Globus pallidus (tissue), 1 donor: ENCODE measurements around the gene FARP1.

Experiments used
- DNase-seq: peaks from one replicate; pipeline ENCODE4 v3.0.0-alpha.2; 2015; ENCODE audit warnings: low spot score

The FARP1 gene

GRCh38 chr13:98200211-98200878 lies 57.5 kb downstream of the FARP1 start:
- DNase-seq, result no peak

DNA sequence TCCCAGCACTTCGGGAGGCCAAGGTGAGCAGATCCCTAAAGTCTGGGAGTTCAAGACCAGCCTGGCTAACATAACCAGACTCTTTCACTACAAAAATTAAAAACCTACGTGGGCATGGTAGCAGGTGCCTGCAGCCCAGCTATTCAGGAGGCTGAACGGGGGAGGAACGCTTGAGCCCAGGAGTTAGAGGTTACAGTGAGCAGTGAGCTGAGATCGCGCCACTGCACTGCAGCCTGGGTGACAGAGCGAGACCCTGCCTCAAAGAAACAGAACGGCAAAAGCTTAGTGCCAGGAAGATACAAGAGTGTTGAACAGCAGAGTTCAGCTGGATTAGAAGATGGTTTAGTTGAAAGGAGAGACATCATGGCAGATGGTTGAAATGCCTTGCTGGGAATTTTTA lies 58.3 kb downstream of the FARP1 start:
- DNase-seq, result no peak

DNA sequence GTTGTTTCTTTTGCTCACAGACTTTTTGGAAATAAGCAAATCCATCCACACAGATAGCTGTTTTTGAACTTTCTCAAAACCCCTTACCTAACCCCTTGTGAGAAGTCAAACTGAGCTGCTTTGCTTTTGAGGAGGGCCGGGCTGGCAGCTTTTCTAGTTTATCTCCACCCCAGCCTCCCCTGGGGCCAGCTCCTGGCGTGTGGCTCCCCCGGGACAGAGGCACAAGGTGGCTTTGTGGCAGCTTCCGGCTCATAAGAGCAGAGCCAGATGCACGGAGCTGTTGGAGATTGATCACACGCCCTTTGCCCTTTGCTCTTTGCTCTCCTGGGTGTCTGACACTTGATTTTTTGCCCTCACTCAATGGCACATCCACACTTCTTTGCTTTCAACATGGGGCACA lies 59.1 kb downstream of the FARP1 start:
- DNase-seq, result no peak

DNA sequence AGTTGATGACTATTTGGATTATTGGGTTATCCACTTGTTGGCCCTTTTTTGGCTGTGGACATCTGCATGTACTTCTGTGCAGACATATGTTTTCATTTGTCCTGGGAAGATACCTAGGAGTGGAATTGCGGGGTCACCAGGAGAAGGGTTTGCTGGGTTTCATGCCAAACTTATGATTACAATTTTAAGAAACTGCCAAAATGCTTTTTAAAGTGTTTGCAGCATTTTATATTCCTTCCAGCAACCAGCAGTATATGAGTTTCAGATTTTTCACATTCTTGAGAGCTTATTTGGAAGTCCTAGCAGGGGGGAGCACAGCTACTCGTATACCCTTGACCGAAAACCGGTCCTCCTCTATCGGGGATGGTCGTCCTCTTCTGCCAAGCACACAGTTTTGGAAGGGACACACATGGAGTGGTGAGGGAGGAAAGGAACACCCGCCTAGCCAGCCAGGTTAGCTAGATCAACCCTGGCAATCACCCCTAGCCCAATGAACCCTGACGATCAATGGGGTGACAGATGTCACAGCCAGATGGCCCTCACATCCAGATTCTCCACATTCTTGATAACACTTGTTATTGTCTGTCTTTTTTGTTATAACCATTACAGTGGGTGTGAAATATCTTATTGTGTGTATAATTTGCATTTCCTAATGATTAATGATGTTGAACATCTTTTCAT lies 60.9 kb downstream of the FARP1 start:
- DNase-seq, result no peak

DNA sequence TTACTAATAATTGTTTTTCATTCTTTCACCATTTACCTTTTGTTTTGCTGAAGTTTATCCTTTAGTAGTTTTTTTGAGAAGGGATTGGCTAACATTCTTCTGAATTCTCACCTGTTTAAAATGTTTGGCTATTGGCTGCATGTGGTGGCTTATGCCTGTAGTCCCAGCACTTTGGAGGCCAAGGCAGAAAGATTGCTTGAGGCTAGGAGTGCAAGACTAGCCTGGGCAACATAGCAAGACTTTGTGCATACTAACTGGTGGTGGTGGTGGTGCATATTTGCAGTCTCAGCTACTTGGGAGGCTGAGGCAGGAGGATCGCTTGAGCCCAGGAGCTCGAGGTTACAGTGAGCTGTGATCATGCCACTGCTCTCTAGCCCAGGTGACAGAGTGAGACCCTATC lies 61.7 kb downstream of the FARP1 start:
- no peak for DNase-seq

- DNase-seq, result no peak
Measured at GRCh38 chr13:98206946-98207345, 64.1 kb downstream of the FARP1 start.

- no peak for DNase-seq
Measured at GRCh38 chr13:98207416-98207815, 64.5 kb downstream of the FARP1 start.

GRCh38 chr13:98208606-98209005 lies 65.7 kb downstream of the FARP1 start:
- no peak for DNase-seq

GRCh38 chr13:98212763-98213162 lies 69.9 kb downstream of the FARP1 start:
- no peak for DNase-seq

DNA sequence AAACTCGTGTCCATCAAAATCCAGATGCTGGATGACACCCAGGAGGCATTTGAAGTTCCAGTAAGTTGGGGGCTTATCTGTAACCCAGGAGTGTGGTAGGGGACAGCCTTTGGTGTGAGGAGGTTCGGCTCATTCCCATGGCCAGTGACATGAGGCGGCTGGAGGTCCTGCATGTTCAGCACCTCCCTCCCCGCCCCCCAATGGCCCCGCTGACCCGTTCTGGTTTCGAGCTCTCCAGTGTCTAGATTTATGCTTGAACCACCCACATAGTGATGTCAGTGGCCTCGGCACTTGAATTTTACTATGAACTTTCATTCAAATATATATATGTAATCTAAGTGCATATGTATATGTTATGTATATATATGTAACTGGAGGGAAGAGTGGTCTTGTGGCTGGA lies 70.5 kb downstream of the FARP1 start:
- no peak for DNase-seq

GRCh38 chr13:98214008-98214643 lies 71.2 kb downstream of the FARP1 start:
- no peak for DNase-seq

GRCh38 chr13:98214707-98215106 lies 71.8 kb downstream of the FARP1 start:
- DNase-seq, result no peak

GRCh38 chr13:98215508-98215907 lies 72.6 kb downstream of the FARP1 start:
- no peak for DNase-seq

DNA sequence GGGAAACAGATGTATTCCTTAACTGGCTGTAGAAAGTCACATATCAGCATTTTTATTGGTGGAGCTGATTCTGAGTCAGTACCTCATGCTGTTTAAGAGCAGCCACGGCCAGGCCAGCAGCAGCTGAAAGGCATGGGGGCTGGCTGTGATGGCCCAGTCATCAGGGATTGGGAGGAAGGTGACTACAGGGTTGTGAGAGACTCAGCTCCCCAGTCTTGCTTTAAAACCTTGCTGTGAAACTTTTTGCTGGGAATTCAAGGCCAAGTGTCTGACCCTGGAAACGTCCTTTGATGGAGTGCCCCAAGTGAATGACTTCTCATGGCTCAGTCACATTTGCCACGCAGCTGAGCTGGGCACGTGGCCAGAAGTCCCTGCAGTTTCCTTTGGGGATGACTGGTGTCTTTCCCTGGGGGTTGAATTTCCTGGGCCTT lies 73.3 kb downstream of the FARP1 start:
- no peak for DNase-seq

GRCh38 chr13:98216711-98217285 lies 73.9 kb downstream of the FARP1 start:
- no peak for DNase-seq

GRCh38 chr13:98217597-98217996 lies 74.7 kb downstream of the FARP1 start:
- no peak for DNase-seq

DNA sequence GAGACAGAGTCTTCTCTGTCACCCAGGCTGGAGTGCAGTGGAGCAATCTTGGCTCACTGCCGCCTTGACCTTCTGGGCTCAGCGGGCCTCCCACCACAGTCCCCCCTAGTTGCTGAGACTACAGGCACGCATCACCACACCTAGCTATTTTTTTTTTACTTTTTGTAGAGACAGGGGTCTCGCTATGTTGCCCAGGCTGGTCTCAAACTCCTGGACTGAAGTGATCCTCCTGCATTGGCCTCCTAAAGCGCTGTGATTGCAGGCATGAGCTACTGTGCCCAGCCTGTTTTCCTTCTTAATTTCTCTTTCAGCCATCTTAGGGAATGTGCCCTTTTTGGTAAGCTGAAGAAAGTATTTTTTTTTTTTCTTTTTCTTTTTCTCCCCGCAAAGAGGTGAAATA lies 76.8 kb downstream of the FARP1 start:
- no peak for DNase-seq

DNA sequence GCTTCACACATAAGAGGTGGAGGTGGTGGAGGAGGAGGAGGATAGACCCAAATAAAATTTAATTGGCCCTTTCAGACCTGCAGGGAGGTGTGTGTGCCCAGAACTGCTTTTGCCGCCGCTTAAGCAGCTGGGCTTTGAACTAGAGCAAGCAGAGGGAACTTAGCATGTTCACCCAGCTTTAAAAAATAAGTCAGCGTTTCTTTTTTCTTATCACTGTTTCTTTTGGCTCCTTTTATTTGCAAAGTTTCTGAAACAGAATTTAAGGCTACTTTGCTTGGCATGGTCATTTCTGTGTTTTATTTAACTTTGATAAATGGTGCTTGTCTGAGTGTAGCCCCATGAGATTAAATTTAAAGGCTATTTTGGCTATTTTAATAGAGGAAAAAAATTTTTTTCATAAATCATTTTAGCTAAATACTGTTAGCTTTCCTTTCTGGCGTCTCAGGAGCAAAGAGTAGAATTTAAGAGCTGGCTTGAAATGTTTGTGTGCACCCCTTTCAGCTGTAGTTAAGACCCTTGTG lies 77.4 kb downstream of the FARP1 start:
- DNase-seq, result no peak

GRCh38 chr13:98221234-98221633 lies 78.3 kb downstream of the FARP1 start:
- DNase-seq, result peak; percentile 28

DNA sequence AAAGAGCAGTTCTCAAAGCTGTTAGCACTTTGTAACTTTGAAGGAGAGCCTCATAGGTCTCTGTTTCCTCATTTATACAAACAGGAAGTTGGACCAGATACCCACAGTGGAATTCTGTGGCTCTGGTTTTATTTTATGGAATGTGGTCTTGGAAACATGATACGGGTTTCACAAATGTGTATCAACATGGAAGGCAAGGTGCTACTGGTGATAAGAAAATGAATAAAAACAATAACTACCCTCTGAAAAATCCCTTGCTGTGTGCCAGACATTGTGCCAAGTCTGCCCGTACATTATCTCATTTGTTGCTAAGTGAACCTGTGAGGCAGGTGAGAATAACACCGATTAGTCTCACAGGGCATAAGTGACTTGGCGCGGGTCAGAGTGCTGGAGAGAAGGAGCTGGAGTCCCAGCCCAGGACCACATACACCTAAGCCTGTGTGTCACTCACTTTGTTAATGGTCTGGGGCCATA lies 79.2 kb downstream of the FARP1 start:
- no peak for DNase-seq

DNA sequence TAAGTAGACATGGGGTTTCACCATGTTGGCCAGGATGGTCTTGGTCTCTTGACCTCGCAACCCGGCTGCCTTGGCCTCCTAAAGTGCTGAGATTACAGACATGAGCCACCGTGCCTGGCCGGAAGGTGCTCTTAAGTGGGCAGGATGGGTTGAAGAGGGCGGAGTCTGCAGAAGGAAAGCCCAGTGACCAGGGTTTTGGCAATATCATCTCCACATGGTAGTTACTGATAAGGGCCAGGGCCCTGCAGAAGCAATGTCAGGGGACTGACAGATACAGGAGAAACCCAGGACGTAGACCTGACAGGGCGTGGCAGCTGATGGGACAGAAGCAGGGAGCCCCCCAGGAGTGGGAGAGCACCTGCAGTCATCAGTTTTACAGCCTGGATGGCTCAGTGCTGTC lies 79.9 kb downstream of the FARP1 start:
- DNase-seq, result no peak

- no peak for DNase-seq
Measured at GRCh38 chr13:98223741-98224140, 80.8 kb downstream of the FARP1 start.

GRCh38 chr13:98224557-98224956 lies 81.7 kb downstream of the FARP1 start:
- no peak for DNase-seq
